ENCODE results near the gene PCDHGA11.

- TF ChIP-seq CTCF (IDR thresholded peaks at IDR 0.05) (no peak), EP300 (IDR thresholded peaks at IDR 0.05) (no peak)
Measured at GRCh38 chr5:141393267-141393666, 27.6 kb upstream of the PCDHGA11 start.
